ENCODE measurements around the gene GNGT2.

Gene GNGT2

DNA sequence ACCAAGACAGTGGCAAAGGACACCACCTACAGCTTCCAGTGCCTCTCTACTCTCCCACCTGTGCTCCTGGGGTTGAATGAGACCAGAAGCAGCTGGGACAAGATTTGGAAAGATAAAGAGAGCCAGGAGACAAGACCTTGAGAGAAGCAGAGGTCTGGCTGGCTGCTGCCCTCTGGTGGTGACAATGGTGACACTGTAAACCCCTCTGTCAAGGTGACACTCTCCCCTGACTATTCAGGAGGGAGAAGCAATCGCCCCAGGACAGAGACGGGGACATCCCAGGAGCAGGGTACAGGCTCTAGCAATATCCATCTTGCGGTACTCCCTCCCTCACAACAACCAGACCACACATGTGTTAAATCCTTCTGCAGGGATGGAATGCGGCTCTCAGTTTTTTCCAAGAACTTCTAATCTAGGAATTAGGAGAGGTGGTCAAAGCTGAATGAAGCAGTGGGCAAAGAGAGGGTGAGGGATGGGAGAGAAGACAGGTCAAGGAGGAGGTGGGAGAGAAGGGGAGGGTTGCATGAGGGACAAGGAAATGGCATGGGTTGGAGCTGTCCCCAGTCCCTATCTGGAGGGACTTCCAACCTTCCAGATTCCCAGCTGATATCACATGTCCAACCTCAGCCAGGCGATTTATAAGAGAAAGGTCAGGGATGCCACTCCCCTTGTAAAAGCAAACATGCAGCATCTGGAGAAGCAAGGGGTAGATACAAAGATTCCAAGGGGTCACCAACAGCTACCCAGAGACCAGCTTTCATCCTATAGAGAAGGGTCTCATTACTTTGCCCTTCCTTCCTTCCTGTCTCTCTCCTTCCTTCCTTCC lies 17.3 kb upstream of the GNGT2 start:
- Histone ChIP-seq H3K27me3 (ENCODE audit: insufficient read depth, low read length, poor library complexity, severe bottlenecking) (no peaks in the 10 kb centered on the region), H3K4me2 (ENCODE audit: low read depth, low read length, poor library complexity, severe bottlenecking) (no peak overlapping the region), H2AFZ (ENCODE audit: low read length) (no peak overlapping the region), H3K4me3 (ENCODE audit: low read length, poor library complexity, severe bottlenecking) (no peak overlapping the region), H3K79me2 (ENCODE audit: insufficient read depth, low read length) (no peaks in the 10 kb centered on the region), H3K36me3 (ENCODE audit: insufficient read depth, low read length) (no peaks in the 10 kb centered on the region), H3K9ac (ENCODE audit: low read depth, low read length, poor library complexity, severe bottlenecking) (no peak overlapping the region), H3K9me2 (replicated peaks; ENCODE audit: low read depth, low read length) (no peaks in the 10 kb centered on the region), H3F3A (ENCODE audit: low read depth) (no peaks in the 10 kb centered on the region), H3K9me3 (ENCODE audit: insufficient read depth, low read depth, low read length) (no peaks in the 10 kb centered on the region), H3K4me1 (ENCODE audit: insufficient read depth, low read length, poor library complexity, severe bottlenecking) (peaks cover 8% of the 10 kb centered on the region), H4K20me1 (ENCODE audit: insufficient read depth, low read length, poor library complexity, severe bottlenecking) (no peaks in the 10 kb centered on the region)
- TF ChIP-seq, protein P1, sequence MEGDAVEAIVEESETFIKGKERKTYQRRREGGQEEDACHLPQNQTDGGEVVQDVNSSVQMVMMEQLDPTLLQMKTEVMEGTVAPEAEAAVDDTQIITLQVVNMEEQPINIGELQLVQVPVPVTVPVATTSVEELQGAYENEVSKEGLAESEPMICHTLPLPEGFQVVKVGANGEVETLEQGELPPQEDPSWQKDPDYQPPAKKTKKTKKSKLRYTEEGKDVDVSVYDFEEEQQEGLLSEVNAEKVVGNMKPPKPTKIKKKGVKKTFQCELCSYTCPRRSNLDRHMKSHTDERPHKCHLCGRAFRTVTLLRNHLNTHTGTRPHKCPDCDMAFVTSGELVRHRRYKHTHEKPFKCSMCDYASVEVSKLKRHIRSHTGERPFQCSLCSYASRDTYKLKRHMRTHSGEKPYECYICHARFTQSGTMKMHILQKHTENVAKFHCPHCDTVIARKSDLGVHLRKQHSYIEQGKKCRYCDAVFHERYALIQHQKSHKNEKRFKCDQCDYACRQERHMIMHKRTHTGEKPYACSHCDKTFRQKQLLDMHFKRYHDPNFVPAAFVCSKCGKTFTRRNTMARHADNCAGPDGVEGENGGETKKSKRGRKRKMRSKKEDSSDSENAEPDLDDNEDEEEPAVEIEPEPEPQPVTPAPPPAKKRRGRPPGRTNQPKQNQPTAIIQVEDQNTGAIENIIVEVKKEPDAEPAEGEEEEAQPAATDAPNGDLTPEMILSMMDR (conservative IDR thresholded peaks at IDR 0.05; ENCODE audit: low read length), result peak; percentile 90
- no peak for TF ChIP-seq EZH2phosphoT487 (IDR thresholded peaks at IDR 0.05; ENCODE audit: borderline replicate concordance)

DNA sequence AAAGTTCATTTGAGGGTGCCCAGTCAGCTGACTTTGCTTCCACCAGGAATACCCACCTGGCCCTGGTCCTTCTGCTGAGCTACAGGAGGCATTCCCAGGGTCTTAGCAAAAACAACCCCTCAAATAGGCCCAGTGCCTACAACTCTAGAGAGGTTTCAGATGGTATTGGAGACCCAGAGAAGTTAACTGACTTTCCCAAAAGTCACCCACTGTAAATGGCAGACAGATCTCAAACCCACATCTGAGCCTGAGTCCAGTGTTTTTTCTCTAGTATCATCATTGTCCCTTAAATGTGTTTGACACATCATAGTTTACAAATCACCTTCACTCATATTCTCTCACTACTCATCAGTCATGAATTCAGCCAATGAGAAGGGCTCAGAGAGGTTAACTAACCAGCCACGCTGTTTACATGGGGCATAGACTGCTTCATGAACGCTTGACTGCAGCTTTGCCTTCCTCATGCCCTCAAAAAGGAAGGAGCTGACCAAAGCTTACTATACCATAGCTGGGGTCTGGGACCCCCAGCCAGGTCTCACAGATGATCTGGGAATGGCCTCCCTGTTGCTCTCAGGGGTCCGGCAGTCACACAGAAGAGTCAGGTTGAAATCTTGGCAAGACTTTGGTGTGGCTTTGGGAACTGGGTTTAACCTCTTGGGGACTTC lies 16.5 kb upstream of the GNGT2 start:
- Histone ChIP-seq H3K4me1 (ENCODE audit: insufficient read depth, low read length, poor library complexity, severe bottlenecking) (peaks cover 8% of the 10 kb centered on the region), H4K20me1 (ENCODE audit: insufficient read depth, low read length, poor library complexity, severe bottlenecking) (no peaks in the 10 kb centered on the region), H3K79me2 (ENCODE audit: insufficient read depth, low read length) (no peaks in the 10 kb centered on the region), H3K9me2 (replicated peaks; ENCODE audit: low read depth, low read length) (no peaks in the 10 kb centered on the region), H3K36me3 (ENCODE audit: insufficient read depth, low read length) (peaks cover 4% of the 10 kb centered on the region; the same call in 1 of the 2 replicates), H2AFZ (ENCODE audit: low read length) (no peak overlapping the region), H3K27me3 (ENCODE audit: insufficient read depth, low read length, poor library complexity, severe bottlenecking) (no peaks in the 10 kb centered on the region), H3K9ac (ENCODE audit: low read depth, low read length, poor library complexity, severe bottlenecking) (no peak overlapping the region), H3F3A (ENCODE audit: low read depth) (no peaks in the 10 kb centered on the region), H3K4me3 (ENCODE audit: low read length, poor library complexity, severe bottlenecking) (no peak overlapping the region), H3K9me3 (ENCODE audit: insufficient read depth, low read depth, low read length) (no peaks in the 10 kb centered on the region), H3K4me2 (ENCODE audit: low read depth, low read length, poor library complexity, severe bottlenecking) (no peak overlapping the region)
- TF ChIP-seq EZH2phosphoT487 (IDR thresholded peaks at IDR 0.05; ENCODE audit: borderline replicate concordance), result no peak
- TF ChIP-seq, protein P1 (conservative IDR thresholded peaks at IDR 0.05; ENCODE audit: low read length), result no peak

DNA sequence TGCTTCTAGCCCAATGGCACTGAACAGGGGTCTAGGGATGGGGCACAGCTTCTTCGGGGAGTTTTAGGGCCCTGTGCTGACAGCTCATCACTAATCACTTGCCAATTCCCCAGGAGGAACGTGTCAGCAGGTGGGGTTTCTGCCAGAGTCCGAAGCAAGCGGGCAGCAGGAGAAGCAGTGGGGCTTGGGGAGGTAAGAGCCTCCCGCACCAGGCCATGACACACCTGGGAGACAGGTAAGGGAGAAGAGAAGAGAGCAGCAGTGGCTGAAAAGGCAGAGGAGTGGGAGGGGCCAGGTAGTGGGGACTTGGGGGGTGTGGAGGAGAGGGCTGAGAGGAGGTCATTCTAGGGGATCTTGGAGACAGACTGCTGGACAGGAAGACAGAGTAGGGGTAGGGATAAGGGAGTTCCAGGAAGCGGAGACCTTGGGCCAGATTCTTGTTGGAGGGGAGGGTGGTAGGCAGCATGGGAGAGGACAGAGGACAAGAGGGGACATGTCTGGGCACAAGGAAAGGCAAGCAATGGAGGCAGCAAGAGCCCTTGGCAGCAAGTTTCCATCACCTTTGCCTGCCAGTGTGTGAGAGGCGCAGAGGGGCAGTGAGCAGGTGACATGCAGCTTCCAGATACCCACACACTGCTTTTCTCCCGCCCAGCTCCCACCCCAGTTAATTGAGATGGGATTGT lies 15.3 kb upstream of the GNGT2 start:
- Histone ChIP-seq H3K4me2 (ENCODE audit: low read depth, low read length, poor library complexity, severe bottlenecking) (no peak overlapping the region), H3K4me3 (ENCODE audit: low read length, poor library complexity, severe bottlenecking) (no peak overlapping the region), H3K79me2 (ENCODE audit: insufficient read depth, low read length) (no peaks in the 10 kb centered on the region), H3K9me2 (replicated peaks; ENCODE audit: low read depth, low read length) (no peaks in the 10 kb centered on the region), H4K20me1 (ENCODE audit: insufficient read depth, low read length, poor library complexity, severe bottlenecking) (no peaks in the 10 kb centered on the region), H3F3A (ENCODE audit: low read depth) (no peaks in the 10 kb centered on the region), H3K9me3 (ENCODE audit: insufficient read depth, low read depth, low read length) (no peaks in the 10 kb centered on the region), H3K27me3 (ENCODE audit: insufficient read depth, low read length, poor library complexity, severe bottlenecking) (no peaks in the 10 kb centered on the region), H3K4me1 (ENCODE audit: insufficient read depth, low read length, poor library complexity, severe bottlenecking) (peaks cover 3% of the 10 kb centered on the region), H3K9ac (ENCODE audit: low read depth, low read length, poor library complexity, severe bottlenecking) (no peak overlapping the region), H2AFZ (ENCODE audit: low read length) (no peak overlapping the region), H3K36me3 (ENCODE audit: insufficient read depth, low read length) (peaks cover 4% of the 10 kb centered on the region; the same call in 1 of the 2 replicates)
- TF ChIP-seq EZH2phosphoT487 (IDR thresholded peaks at IDR 0.05; ENCODE audit: borderline replicate concordance), result no peak
- TF ChIP-seq, protein P1 (conservative IDR thresholded peaks at IDR 0.05; ENCODE audit: low read length), result no peak

Data from Loucy (cell line).